ENCODE results near the gene FHAD1.
A peak's percentile ranks its signal among the peaks of the same experiment; 100 is the strongest.

The FHAD1 gene

GRCh38 chr1:15405106-15405850 lies 158.3 kb downstream of the FHAD1 start:
- no peak for DNase-seq

- DNase-seq: no peak
These were observed 159.9 kb downstream of the FHAD1 start for GRCh38 chr1:15406614-15407559.

DNA sequence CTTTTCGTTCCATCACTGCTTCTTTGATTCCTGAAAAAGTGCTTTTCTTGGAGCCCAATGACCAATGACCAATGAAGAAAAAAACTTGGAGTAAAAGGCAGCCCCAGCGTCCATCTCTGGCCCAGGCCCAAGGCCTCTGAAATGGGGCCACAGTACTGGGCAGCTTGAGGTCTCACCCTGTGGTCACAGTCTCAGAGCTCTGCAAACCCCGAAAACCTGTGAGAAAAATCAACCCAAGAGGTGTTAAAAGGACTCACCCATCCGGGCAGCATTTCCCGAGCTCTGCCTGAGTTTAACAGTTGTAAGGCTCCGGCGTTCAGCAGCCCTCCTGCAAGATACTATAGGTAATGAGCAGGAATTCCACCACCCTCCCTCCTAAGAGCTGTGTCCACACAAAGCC lies 160.6 kb downstream of the FHAD1 start:
- no peak for DNase-seq

GRCh38 chr1:15408890-15409387 lies 161.9 kb downstream of the FHAD1 start:
- no peak for DNase-seq

DNA sequence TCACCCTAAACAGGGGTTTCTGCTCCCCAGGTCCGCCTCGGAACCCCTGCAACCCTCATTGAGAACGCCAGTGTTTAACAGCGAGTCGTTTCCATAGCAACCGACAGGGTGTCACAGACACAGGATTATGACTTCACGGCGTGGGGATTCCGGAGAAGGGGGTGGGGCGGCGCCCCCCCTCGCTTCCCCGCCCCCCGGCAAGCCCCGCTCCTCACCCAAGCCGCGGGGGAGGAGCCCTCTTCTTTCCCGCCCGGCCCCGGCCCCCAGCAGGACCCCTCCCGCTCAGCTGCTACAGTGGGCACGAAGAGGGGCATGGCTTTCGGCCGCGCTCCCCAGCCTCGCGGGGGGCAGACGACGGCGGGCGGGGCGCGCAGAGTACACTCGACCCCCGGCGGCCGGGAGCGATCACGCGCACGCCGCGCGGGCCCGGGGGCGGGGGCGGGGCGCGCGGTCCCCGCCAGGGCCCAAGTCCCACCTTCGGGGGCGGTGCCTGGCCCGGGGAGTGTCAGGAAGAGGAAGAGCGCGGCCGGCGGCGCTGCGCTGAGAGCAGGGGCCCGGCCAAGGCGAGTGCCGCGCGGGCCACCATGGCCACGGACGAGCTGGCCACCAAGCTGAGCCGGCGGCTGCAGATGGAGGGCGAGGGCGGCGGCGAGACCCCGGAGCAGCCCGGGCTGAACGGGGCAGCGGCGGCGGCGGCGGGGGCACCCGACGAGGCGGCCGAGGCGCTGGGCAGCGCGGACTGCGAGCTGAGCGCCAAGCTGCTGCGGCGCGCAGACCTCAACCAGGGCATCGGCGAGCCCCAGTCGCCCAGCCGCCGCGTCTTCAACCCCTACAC lies 162.6 kb downstream of the FHAD1 start, which contains the start of gene EFHD2:
Gene EFHD2, plus strand, starts transcription at position 501 of the 835 bp plus-strand sequence. Its CDS starts 84 bp downstream, at position 585.
- peak; percentile 44 to 90 for DNase-seq

DNA sequence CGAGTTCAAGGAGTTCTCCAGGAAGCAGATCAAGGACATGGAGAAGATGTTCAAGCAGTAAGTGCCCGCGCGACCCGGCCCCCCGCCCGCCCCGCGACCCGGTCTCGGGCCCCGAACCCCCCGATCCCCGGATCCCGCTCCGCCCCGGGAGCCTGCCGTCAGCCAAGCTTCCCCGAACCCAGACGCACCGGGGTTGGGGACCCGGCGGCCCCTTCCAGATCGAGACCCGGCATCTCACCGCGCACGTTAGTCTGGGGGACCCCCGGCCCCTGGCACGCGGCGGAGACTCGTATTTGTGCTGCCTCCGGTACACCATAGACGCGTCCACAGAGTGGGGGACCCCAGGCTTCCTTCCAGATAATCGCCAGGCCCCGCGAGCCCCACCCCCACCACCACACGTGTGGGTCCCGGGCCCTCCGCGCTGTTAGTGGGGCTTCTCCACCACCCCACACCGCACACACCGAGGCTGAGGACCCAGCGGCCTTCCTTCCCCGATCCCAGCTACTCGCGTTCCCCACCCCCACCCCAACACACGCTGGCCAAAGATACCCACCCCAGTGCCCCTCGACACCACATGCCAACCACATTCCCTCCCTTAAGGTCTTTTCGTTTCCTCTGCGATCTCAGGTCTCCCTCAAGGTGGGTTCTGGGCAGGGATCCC lies 163.3 kb downstream of the FHAD1 start:
- peak in 1 of 2 experiments; percentile 42 for DNase-seq

GRCh38 chr1:15410884-15411245 lies 163.8 kb downstream of the FHAD1 start:
- no peak for DNase-seq

DNA sequence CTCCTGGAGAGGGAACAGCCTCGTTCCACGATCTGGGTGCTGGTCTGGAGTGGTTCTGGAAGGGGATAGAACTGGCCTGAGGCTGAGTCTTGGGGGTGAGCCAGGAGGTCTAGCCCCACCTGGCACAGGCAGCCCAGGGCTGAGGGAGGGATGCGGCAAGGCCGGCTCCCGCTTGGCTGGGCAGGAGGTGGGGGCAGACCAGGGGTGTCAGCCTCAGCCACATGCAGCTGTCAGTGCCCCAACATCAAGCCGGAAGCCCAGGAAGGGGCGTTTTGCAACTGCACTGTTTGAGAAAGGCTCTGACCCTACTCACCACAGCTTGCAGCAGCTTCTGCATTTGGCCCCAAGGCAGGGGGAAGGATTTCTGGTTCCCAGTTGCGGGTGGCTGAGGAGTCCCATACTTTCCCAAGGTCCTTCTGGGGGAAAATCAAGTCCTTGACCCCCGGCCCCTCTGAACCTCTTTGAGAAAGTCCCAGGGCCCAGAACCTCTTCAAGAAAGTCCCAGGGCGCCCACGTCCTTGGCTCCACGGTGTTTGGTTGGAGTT lies 164.6 kb downstream of the FHAD1 start:
- peak in 1 of 2 experiments; percentile 20 for DNase-seq

DNA sequence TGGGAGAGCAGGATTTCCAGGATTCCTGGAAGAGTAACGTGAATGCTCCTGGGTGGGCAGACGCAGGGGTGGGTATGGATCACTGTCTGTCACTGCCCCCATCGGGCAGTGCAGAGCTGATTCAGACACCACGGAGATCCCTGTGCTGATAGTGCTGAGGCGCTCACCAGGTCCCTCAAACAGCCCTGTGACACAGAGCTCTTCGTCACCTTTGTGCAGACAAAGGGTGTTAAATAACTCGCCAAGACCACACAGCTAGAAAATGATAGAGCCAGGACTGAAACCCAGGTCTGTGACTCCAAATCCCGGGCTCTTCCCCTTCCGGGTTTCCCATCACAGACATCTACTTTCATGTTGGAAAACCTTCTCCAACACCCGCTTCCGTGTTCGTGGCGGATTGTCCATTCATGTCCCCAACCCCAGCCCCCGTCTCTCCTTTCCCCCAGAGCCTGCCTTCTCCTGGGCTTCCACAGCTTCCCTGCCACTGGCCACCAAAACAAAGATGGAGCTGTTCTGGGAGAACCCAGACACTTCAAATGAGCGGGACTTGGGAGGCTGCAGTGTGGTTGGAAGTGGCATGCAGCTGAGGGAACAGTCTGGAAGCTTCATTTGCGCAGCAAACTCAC lies 165.3 kb downstream of the FHAD1 start:
- DNase-seq: no peak

DNA sequence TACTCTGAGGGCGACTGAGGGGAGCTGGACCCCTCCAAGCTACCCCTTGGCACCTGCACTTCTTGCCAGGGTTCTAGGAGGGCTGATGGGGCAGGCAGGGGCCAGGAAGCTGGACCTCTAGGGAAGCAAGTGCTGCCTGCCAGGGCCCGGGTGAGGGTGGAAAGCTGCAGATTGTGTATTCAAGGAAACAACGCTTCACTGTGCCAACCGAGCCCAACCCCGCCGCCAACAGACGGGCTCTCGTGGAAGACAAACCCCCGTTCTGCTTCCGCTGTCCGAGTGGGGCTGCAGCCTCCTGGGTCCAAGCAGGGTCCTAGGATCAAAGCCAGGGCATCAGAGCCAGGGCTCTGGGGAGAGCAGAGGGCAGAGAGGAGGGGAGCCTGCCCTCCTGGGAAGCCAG lies 165.8 kb downstream of the FHAD1 start:
- no peak for DNase-seq

- DNase-seq: no peak
These were observed 166.8 kb downstream of the FHAD1 start for GRCh38 chr1:15413563-15414444.

DNA sequence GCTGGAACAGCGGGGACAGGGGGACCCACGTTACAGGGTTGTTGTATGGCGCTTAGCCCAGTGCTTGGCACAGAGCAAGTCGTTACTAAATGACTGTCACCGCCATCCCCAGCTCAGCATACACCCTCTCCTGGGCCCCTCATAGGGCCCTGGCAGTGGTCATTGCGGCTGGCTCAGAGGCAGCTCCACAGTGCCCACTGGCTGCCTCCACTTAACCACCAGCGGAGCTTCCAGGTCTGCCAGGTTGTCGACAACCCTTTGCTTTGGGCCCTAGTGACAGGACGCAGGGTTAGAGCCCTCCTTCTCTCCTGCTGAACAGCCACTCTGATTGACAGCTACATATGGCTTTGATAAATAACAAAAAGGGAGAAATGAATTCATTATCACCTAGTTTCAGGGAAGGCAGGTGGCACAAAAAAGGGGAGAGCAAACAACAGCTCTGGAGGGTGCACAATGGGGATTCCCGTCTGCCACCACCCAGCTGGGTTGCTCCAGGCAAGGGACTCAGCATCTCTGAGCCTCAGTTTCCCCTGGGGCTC lies 167.5 kb downstream of the FHAD1 start:
- DNase-seq: no peak

- no peak for DNase-seq
These were observed 170.3 kb downstream of the FHAD1 start for GRCh38 chr1:15417059-15417934.

DNA sequence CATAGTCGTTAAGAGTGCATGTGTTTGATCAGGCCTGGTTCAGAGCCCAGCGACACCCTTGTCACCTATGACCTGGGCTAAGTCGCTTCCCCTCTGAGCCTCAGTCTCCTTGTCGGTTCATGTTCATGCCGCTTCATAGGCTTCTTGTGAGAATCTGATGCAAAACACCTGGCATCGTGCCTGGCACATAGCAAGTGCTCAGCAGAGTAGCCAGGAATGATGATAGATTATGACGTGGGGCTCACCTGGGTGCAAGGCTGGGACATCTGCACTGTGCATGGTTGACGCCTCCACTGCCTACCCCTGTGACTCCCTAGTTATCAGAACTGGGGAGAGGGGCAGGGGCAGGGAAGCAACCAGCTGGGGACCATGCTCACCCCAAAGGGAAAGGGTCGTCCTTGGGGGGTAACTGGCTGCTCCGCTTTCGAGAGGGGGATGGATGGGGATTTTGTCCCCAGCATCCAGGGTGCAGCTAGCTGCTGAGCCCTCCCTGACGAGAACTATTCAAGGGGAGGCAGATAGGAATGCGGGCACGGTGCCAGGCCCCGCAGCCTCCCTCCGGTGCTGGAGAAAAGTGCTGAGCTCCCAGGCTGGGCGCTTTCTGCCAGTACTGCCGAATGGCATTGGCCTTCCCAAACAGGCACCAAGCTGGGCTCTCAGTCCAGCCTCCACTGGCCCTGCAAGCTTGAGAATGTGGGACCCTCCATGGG lies 171.9 kb downstream of the FHAD1 start:
- DNase-seq: peak in 1 of 2 experiments; percentile 16

- DNase-seq: no peak
These were observed 173.9 kb downstream of the FHAD1 start for GRCh38 chr1:15420853-15421465.

DNA sequence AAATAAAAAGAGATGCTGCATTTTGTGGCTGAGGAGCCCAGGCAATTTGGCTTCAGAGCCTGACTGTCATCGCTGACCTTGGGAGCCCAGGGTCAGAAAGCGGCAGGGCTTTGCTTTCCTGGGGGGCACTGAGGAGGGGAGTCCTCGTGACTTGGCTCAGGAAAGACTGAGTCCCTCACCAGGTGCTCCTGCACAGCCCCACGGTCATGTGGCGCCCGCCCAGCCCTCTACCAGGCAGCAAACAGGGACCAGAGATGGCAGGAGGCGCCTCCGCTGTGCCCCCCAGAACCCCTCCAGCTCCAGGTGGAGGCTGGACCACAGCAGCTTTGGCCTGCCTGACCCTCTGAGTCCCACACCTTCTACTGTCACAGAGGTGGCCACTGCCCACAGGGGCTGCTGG lies 175.8 kb downstream of the FHAD1 start:
- no peak for DNase-seq

DNA sequence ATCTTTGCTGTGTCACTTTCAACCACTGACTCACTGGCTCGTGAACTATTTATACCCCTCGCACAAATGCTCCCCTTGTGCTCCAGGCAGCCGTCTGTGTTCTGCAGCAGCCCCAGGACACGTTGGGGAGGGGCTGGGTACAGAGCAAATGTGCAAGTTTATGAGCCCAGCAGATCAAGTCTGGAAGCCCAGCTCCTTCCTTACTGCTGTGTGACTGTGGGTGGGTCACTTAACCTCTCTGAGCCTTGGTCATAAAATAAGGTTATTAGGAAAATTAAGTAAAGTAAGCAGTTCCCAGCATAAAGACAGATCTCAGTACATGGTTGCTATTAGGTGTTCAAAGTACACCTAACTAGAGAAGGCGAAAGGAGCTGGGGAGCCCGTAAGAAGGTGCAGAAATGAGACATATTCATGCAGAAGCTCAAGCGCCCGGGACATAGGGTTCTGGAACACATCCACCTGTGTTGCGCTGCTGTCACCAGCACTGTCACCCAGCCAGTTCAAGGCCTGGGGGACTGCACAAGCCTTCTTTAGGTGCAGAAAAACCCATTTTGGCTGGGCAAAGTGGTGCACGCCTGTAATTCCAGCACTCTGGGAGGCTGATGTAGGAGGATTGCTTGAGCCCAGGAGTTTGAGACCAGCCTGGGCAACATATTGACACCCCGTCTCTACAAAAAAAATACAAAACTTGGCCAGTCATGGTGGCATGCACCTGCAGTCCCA lies 176.5 kb downstream of the FHAD1 start:
- no peak for DNase-seq

All from NCI-H526 (cell line).